Activated naive CD4-positive, alpha-beta T cell treated with anti-CD3 and anti-CD28 coated beads, Interleukin-2, amount 50 U/mL, for 72 hours (primary cell): ENCODE data around the gene YWHAH. TPM values are rescaled to one million over a fixed set of nuclear protein-coding genes. Genes with fewer than 3 reads are reported as not detected.

Experiments used
- ATAC-seq, 2 donors: fragments of 150-1000 bp; cut with Tn5 transposase; 2 replicates each; pipeline ENCODE4 v1.10.0; 2021; ENCODE audit warnings: mild to moderate bottlenecking in 2 of 2, moderate library complexity in 2 of 2
- DNase-seq, 2 donors: peaks; one replicate each; pipeline ENCODE4 v3.0.0; 2021 to 2022; ENCODE audit warnings: low spot score in 2 of 2
- H3K27ac Mint-ChIP-seq, 2 donors: one replicate each; pipeline ENCODE4 v1.8.0; 2022; ENCODE audit warnings: mild to moderate bottlenecking in 2 of 2, mixed read lengths in 2 of 2
- H3K36me3 Mint-ChIP-seq, 2 donors: one replicate each; pipeline ENCODE4 v1.8.0; 2022; ENCODE audit warnings: mixed read lengths in 2 of 2
- H3K9me3 Mint-ChIP-seq, 2 donors: one replicate each; pipeline ENCODE4 v1.8.0; 2022; ENCODE audit warnings: mixed read lengths in 2 of 2
- total RNA-seq, 2 donors: library from RNA; stranded (reverse); gene quantifications; one replicate each; pipeline ENCODE4 v1.2.3, GENCODE V29; 2022

The YWHAH gene
- total RNA-seq, 2 donors from 2014 or later, result 95.9 to 143 TPM

GRCh38 chr22:31938296-31938695 lies 6.0 kb upstream of the YWHAH start:
- no peak overlapping the region for H3K27ac Mint-ChIP-seq
- no peak for DNase-seq
- no peaks in the 10 kb centered on the region for H3K36me3 Mint-ChIP-seq
- H3K9me3 Mint-ChIP-seq, result no peaks in the 10 kb centered on the region
- ATAC-seq, result no peak

DNA sequence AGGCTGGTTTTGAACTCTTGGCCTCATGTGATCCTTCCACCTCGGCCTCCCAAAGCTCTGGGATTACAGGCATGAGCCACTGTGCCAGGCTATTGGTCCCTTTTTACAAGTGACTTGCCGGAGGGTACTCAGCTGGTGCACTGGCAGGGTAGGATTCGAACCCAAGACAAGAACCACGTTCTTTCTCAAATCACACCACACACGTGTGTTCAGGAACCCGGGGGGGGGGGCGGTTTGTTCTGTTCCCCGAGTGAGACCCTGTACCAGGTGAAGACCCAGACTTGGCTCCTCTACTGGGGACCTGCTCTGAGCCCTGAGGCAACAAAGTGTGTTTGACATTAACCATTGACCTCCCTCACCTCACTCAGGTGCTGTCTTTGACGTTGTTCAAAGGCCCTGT lies 3.8 kb upstream of the YWHAH start:
- no peak for ATAC-seq
- no peak for DNase-seq
- no peaks in the 10 kb centered on the region for H3K36me3 Mint-ChIP-seq
- no peak overlapping the region for H3K27ac Mint-ChIP-seq
- no peaks in the 10 kb centered on the region for H3K9me3 Mint-ChIP-seq

DNA sequence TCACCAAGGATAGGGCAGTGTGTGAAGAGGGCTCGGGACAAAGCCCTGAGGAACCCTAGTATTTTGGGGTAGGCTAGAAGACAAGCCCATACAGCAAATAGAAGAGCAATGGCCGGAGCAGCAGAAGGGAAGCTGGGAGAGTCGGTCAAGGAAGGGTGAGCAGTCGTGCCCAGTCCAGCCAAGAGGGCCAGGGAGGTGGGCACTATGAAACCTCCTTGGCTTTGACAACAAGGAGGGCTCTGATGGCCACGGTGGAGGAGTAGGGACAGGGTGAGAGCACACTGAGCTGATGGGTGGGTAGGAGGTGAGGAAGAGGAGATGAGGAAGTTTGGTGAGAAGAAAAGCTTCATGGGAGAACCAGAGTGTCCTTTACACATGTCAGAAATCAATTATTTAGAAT lies 2.2 kb upstream of the YWHAH start:
- ATAC-seq (no peak), DNase-seq (no peak)
- H3K27ac Mint-ChIP-seq, result peak overlapping the region in 1 of 2 donors; percentile 88
- H3K9me3 Mint-ChIP-seq, result no peaks in the 10 kb centered on the region
- H3K36me3 Mint-ChIP-seq, result peaks cover 0 to under 1% of the 10 kb centered on the region in 2 donors

DNA sequence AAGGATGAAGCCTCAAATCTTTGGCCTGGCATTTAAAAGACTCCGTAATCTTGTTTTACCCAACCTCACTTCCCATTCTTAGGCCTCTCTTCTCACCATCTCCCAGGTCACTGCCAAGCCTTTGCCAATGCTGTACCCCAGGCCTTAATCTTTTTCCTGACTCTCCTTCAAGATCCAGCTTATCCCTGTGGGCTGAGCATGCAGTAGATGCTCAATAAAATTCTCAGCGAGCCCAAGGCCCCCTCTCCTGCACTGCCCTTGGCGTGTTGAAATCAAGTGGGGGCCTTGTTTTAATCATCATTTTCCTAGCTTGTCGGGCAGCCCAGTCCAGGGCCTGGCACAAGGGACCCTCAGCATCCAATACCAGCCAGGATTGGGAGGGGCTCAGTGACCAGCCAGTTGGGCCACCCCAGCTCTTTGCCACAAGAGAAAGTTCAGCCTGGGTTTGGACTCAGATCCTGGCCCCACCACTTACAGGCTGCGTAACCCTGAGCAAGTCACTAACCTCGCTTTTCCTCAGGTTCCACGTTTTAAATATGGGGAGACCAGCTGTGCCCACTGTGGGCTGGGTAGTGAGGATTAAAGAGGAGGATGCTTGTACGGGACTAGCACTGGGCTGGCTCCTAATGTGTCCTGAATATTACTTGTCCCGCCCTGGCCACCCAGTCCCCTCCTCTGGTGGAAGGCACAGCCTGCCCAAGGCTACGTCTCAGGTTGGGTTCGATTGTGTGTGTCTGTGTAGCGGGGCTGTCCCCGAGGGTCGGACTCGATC lies 943 bp upstream of the YWHAH start:
- DNase-seq (no peak), ATAC-seq (no peak)
- peak overlapping the region in 1 of 2 donors; percentile 88 for H3K27ac Mint-ChIP-seq
- H3K9me3 Mint-ChIP-seq, result no peaks in the 10 kb centered on the region
- H3K36me3 Mint-ChIP-seq, result peaks cover 0 to 6% of the 10 kb centered on the region in 2 donors

DNA sequence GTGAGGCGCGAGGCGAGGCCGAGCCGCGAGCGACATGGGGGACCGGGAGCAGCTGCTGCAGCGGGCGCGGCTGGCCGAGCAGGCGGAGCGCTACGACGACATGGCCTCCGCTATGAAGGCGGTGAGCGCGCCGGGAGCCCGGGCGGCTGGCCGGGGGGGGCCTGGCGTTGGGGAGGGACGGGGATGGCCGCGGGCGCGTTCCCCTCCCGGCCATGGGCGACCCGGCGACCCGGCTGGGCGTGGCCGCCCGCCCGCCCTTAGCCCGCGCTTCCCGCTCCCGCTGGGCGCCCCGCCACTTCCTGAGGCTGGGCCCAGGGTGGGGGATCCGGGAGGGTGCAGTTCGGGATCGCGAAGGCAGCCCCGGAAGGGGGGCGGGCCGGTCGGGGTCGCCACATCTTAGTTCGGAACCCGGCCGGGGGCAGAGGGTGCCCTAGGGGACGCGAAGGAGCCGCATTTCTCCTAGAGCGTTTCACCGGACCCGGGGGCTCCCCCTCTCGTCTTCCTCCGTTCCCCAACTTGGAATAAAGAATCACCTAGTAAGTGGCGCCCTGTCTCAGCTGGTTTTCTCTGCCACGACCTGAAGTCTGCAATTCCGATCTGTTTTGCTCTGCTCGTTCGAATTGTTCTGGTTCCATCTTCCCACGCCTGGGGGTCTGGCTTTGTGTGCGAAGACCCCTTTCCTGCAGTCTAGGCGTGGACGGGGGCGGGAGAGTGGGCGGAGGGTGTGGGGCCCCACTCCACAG lies 536 bp downstream of the YWHAH start:
- no peak overlapping the region for H3K27ac Mint-ChIP-seq
- no peaks in the 10 kb centered on the region for H3K9me3 Mint-ChIP-seq
- ATAC-seq (peak; percentile 27), DNase-seq (peak; percentile 24 to 61)
- peaks cover 0 to 6% of the 10 kb centered on the region in 2 donors for H3K36me3 Mint-ChIP-seq

DNA sequence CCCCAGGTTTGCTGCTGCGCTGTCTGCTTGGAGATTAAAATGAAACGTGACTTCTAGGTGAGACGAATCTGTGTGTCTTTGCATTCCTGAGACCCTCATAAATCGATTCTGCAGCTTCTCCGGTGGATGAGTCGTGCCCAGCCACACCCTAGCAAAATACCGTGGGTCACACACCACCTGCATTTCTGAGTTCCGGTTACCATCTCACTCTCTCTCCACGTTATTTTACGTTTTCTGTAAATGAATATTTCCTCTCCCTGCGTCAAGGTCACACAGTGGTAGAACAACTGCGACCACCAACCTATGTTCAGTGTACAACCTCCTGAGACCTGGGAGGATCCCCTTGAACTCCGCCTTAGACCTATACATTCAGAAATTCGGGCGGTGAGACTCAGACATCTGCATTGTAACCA lies 1.1 kb downstream of the YWHAH start:
- H3K36me3 Mint-ChIP-seq, result peaks cover 0 to 9% of the 10 kb centered on the region in 2 donors
- no peaks in the 10 kb centered on the region for H3K9me3 Mint-ChIP-seq
- no peak for DNase-seq
- no peak for ATAC-seq
- H3K27ac Mint-ChIP-seq, result no peak overlapping the region

- ATAC-seq, result no peak
- DNase-seq, result no peak
These were observed 1.8 kb downstream of the YWHAH start for GRCh38 chr22:31945971-31946680.

DNA sequence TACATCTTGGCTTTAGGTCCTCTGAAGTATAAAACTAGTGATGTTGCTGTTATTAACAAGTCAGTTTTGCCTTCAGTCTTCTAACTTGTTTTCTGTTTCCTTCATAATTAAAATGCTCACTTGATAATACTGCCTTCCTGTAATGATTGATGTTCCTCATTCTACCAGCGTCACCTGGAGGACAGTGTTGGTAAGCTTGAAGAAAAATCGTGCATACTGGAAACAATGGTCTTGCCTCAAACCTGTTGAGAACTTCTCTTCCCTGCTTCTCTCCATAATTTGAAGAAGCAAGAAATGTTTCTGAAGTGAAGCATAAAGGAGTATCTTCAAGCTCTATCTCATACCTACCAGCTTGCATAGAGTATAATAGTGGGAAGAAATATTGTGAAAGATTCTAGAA lies 3.0 kb downstream of the YWHAH start:
- DNase-seq, result peak in 1 of 2 donors; percentile 27
- peaks cover 8 to 21% of the 10 kb centered on the region in 2 donors for H3K36me3 Mint-ChIP-seq
- no peak for ATAC-seq
- H3K27ac Mint-ChIP-seq, result no peak overlapping the region
- no peaks in the 10 kb centered on the region for H3K9me3 Mint-ChIP-seq

More at GRCh38 chr22:31945971-31946680, 1.8 kb downstream of the YWHAH start:
- no peak overlapping the region for H3K27ac Mint-ChIP-seq
- H3K9me3 Mint-ChIP-seq, result no peaks in the 10 kb centered on the region
- H3K36me3 Mint-ChIP-seq, result peaks cover under 1 to 10% of the 10 kb centered on the region in 2 donors

GRCh38 chr22:31948002-31948401 lies 3.7 kb downstream of the YWHAH start:
- DNase-seq (no peak), ATAC-seq (no peak)
- peaks cover 8 to 21% of the 10 kb centered on the region in 2 donors for H3K36me3 Mint-ChIP-seq
- H3K9me3 Mint-ChIP-seq, result no peaks in the 10 kb centered on the region
- no peak overlapping the region for H3K27ac Mint-ChIP-seq

- H3K9me3 Mint-ChIP-seq, result no peaks in the 10 kb centered on the region
- DNase-seq (no peak), ATAC-seq (no peak)
- no peak overlapping the region for H3K27ac Mint-ChIP-seq
- peaks cover 21 to 25% of the 10 kb centered on the region in 2 donors for H3K36me3 Mint-ChIP-seq
These were observed 5.9 kb downstream of the YWHAH start for GRCh38 chr22:31950226-31950625.

DNA sequence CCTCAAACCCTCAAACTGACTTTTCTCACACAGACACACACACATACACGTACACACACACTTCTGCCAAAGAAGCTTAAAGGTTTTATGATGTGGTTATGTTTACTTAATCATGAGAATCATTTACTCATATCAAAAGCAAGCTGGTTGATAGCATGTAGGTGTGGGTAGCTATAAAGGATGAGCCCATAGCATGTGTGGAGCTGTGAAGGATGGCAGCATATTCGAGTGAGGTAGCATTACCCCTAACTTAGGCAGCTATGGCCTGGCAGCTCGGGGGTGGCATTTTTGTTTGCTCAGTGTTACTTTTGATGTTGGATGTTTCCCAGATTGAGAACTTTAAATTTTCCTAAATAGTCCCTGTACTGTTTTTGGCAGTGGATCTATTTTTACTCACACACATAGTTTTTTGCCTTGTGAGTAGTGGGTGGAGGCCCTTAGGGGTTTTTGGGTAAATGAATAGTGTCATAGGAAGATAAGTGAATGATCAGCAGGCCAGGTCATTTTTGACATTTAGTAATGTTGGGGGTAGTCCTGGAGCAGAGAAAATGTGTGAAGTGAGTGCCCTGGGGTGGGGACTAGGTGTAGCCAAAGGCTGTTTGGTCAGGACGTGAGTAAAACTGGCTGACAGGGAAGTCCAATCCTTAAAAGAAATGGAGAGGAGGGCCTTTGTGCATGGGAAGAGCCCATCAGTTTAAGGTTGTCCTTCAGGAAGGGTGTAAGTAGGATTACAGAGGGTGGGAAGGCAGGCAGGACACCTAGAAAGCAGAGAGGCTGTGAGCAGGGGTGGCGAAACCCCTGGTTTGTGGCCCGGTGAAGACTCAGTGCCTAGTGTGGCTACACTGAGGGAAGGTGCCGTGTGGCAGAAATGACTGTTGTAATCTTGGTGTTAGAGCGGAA lies 7.1 kb downstream of the YWHAH start:
- DNase-seq (peak in 1 of 2 donors; percentile 46), ATAC-seq (peak; percentile 82 to 94)
- H3K9me3 Mint-ChIP-seq, result no peaks in the 10 kb centered on the region
- peaks cover 28 to 34% of the 10 kb centered on the region in 2 donors for H3K36me3 Mint-ChIP-seq
- peak overlapping the region; percentile 53 to 82 for H3K27ac Mint-ChIP-seq

GRCh38 chr22:31952094-31952401 lies 7.7 kb downstream of the YWHAH start:
- peak overlapping the region in 1 of 2 donors; percentile 82 for H3K27ac Mint-ChIP-seq
- no peak for ATAC-seq
- peaks cover 33 to 40% of the 10 kb centered on the region in 2 donors for H3K36me3 Mint-ChIP-seq
- DNase-seq, result no peak
- H3K9me3 Mint-ChIP-seq, result no peaks in the 10 kb centered on the region

DNA sequence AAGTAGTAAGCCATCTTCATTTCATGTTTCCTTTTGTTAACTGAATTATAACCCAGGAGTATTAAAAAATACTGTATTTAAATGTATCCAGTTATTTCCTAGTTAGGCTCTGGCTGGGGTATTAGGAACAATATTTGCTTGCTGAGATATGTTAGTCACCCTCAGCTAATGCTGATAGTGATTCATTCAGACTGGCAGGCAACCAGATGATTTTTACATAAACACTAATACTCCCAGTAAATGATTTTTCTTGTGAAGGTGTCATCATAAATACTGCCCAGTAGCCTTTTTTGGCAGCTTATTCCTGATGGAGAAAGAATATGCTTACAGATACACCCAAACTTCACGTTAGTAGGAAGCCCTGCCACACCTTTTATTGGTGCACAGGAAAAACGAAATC lies 8.1 kb downstream of the YWHAH start:
- peaks cover 30 to 44% of the 10 kb centered on the region in 2 donors for H3K36me3 Mint-ChIP-seq
- ATAC-seq (no peak), DNase-seq (no peak)
- no peaks in the 10 kb centered on the region for H3K9me3 Mint-ChIP-seq
- no peak overlapping the region for H3K27ac Mint-ChIP-seq

- peak overlapping the region in 1 of 2 donors; percentile 2 for H3K27ac Mint-ChIP-seq
- no peaks in the 10 kb centered on the region for H3K9me3 Mint-ChIP-seq
- ATAC-seq (no peak), DNase-seq (no peak)
- peaks cover 28 to 51% of the 10 kb centered on the region in 2 donors for H3K36me3 Mint-ChIP-seq
These were observed 8.9 kb downstream of the YWHAH start for GRCh38 chr22:31953261-31953660.

- peak overlapping the region in 1 of 2 donors; percentile 9 for H3K27ac Mint-ChIP-seq
- H3K9me3 Mint-ChIP-seq, result no peaks in the 10 kb centered on the region
- no peak for DNase-seq
- peaks cover 28 to 55% of the 10 kb centered on the region in 2 donors for H3K36me3 Mint-ChIP-seq
- no peak for ATAC-seq
These were observed 10.5 kb downstream of the YWHAH start for GRCh38 chr22:31954535-31955523.
